Fibroblast of skin of left quadriceps (primary cell): ENCODE results near the gene TBC1D5.
"Not testable (repeated sequence)": the region's sequence is repeated elsewhere in the genome, so short reads cannot be mapped to it uniquely, and the experiment has no call there.

ENCODE experiments used
- DNase-seq, 2 experiments: peaks; one replicate each; pipeline ENCODE4 v3.0.0-alpha.2; 2013; ENCODE audit warnings: low read depth in 2 of 2

Gene TBC1D5

GRCh38 chr3:17645074-17645698 is 97.2 kb downstream of the TBC1D5 start:
- DNase-seq = peak; percentile 65 to 67

GRCh38 chr3:17643691-17644090 is 98.7 kb downstream of the TBC1D5 start:
- DNase-seq = peak; percentile 90 to 91

GRCh38 chr3:17642474-17642873 is 100.0 kb downstream of the TBC1D5 start:
- no peak for DNase-seq

- DNase-seq = no peak
Measured at GRCh38 chr3:17640466-17640865, 102.0 kb downstream of the TBC1D5 start.

GRCh38 chr3:17639765-17640164 is 102.7 kb downstream of the TBC1D5 start:
- peak; percentile 86 to 89 for DNase-seq

GRCh38 chr3:17639257-17639656 is 103.2 kb downstream of the TBC1D5 start:
- DNase-seq = peak; percentile 60 to 64

- DNase-seq = no peak
Measured at GRCh38 chr3:17638356-17638755, 104.1 kb downstream of the TBC1D5 start.

- DNase-seq = not testable (repeated sequence)
Measured at GRCh38 chr3:17635675-17636074, 106.8 kb downstream of the TBC1D5 start.

GRCh38 chr3:17634964-17635363 is 107.5 kb downstream of the TBC1D5 start:
- DNase-seq = no peak

- no peak for DNase-seq
Measured at GRCh38 chr3:17634201-17634600, 108.2 kb downstream of the TBC1D5 start.

- DNase-seq = peak in 1 of 2 experiments; percentile 22
Measured at GRCh38 chr3:17632401-17633100, 109.9 kb downstream of the TBC1D5 start.

GRCh38 chr3:17631609-17632008 is 110.8 kb downstream of the TBC1D5 start:
- DNase-seq = peak in 1 of 2 experiments; percentile 39

GRCh38 chr3:17629400-17629799 is 113.0 kb downstream of the TBC1D5 start:
- no peak for DNase-seq

GRCh38 chr3:17626395-17626794 is 116.0 kb downstream of the TBC1D5 start:
- no peak for DNase-seq

- no peak for DNase-seq
Measured at GRCh38 chr3:17625133-17625532, 117.3 kb downstream of the TBC1D5 start.

GRCh38 chr3:17623464-17623863 is 119.0 kb downstream of the TBC1D5 start:
- no peak for DNase-seq

- DNase-seq = no peak
Measured at GRCh38 chr3:17619968-17620367, 122.5 kb downstream of the TBC1D5 start.

- not testable (repeated sequence) for DNase-seq
Measured at GRCh38 chr3:17613017-17613416, 129.4 kb downstream of the TBC1D5 start.

GRCh38 chr3:17607905-17608304 is 134.5 kb downstream of the TBC1D5 start:
- DNase-seq = no peak

GRCh38 chr3:17605934-17606333 is 136.5 kb downstream of the TBC1D5 start:
- DNase-seq = no peak

- peak; percentile 89 for DNase-seq
Measured at GRCh38 chr3:17605032-17605431, 137.4 kb downstream of the TBC1D5 start.

GRCh38 chr3:17602126-17602525 is 140.3 kb downstream of the TBC1D5 start:
- DNase-seq = no peak

GRCh38 chr3:17592956-17593355 is 149.5 kb downstream of the TBC1D5 start:
- no peak for DNase-seq
